ENCODE measurements around the gene CHCHD10. TPM values are rescaled to one million over a fixed set of nuclear protein-coding genes. Genes with fewer than 3 reads are reported as not detected.
"Not testable (repeated sequence)": the region's sequence is repeated elsewhere in the genome, so short reads cannot be mapped to it uniquely, and the experiment has no call there.

The CHCHD10 gene
- total and polyA plus RNA-seq, 9 donors = 36.7 to 78.7 (median 49.6) TPM

GRCh38 chr22:23737696-23738095 lies 30.1 kb downstream of the CHCHD10 start:
- Histone ChIP-seq H3K4me3 (ENCODE audit: low read length) (no peak overlapping the region), H3K36me3 (ENCODE audit: control insufficient read depth, insufficient read depth, low read length) (peaks cover 15% of the 10 kb centered on the region), H3K27me3 (ENCODE audit: control insufficient read depth, insufficient read depth, low read length) (no peaks in the 10 kb centered on the region), H3K4me1 (ENCODE audit: control insufficient read depth, insufficient read depth, low read length) (peaks cover 6% of the 10 kb centered on the region), H3K27ac (ENCODE audit: low read length) (no peak overlapping the region), H3K9me3 (replicated peaks; ENCODE audit: control insufficient read depth, low read depth, low read length) (no peaks in the 10 kb centered on the region)
- peak; percentile 33 for DNase-seq

GRCh38 chr22:23728108-23728507 lies 39.7 kb downstream of the CHCHD10 start:
- 63% methylated on average over 1 of the region's 4 CpGs for WGBS (ENCODE audit: insufficient coverage)

GRCh38 chr22:23722724-23723123 lies 45.0 kb downstream of the CHCHD10 start:
- DNase-seq = no peak
- WGBS (ENCODE audit: insufficient coverage) = 88% methylated on average over 2 of the region's 2 CpGs
- Histone ChIP-seq H3K27ac (ENCODE audit: low read length) (no peak overlapping the region), H3K27me3 (ENCODE audit: control insufficient read depth, insufficient read depth, low read length) (no peaks in the 10 kb centered on the region), H3K9me3 (replicated peaks; ENCODE audit: control insufficient read depth, low read depth, low read length) (no peaks in the 10 kb centered on the region), H3K4me1 (ENCODE audit: control insufficient read depth, insufficient read depth, low read length) (peaks cover 2% of the 10 kb centered on the region), H3K4me3 (ENCODE audit: low read length) (no peak overlapping the region), H3K36me3 (ENCODE audit: control insufficient read depth, insufficient read depth, low read length) (no peaks in the 10 kb centered on the region)

More at GRCh38 chr22:23728108-23728507, 39.7 kb downstream of the CHCHD10 start:
- not testable (repeated sequence) for H3K27me3 ChIP-seq (ENCODE audit: control insufficient read depth, insufficient read depth, low read length); H3K9me3 ChIP-seq (replicated peaks; ENCODE audit: control insufficient read depth, low read depth, low read length); H3K4me1 ChIP-seq (ENCODE audit: control insufficient read depth, insufficient read depth, low read length); H3K36me3 ChIP-seq (ENCODE audit: control insufficient read depth, insufficient read depth, low read length); H3K27ac ChIP-seq (ENCODE audit: low read length); H3K4me3 ChIP-seq (ENCODE audit: low read length)
- peak; percentile 37 for DNase-seq

GRCh38 chr22:23722160-23722559 lies 45.6 kb downstream of the CHCHD10 start:
- H3K27me3 ChIP-seq (ENCODE audit: control insufficient read depth, insufficient read depth, low read length) = no peaks in the 10 kb centered on the region
- WGBS (ENCODE audit: insufficient coverage) = 63% methylated on average over 1 of the region's 4 CpGs
- H3K9me3 ChIP-seq (replicated peaks; ENCODE audit: control insufficient read depth, low read depth, low read length) = no peaks in the 10 kb centered on the region
- H3K4me3 ChIP-seq (ENCODE audit: low read length) = no peak overlapping the region
- no peak for DNase-seq
- peaks cover 6% of the 10 kb centered on the region for H3K4me1 ChIP-seq (ENCODE audit: control insufficient read depth, insufficient read depth, low read length)
- H3K36me3 ChIP-seq (ENCODE audit: control insufficient read depth, insufficient read depth, low read length) = no peaks in the 10 kb centered on the region
- no peak overlapping the region for H3K27ac ChIP-seq (ENCODE audit: low read length)

- Histone ChIP-seq H3K4me3 (ENCODE audit: low read length) (no peak overlapping the region), H3K36me3 (ENCODE audit: control insufficient read depth, insufficient read depth, low read length) (no peaks in the 10 kb centered on the region), H3K27me3 (ENCODE audit: control insufficient read depth, insufficient read depth, low read length) (no peaks in the 10 kb centered on the region), H3K4me1 (ENCODE audit: control insufficient read depth, insufficient read depth, low read length) (peaks cover 12% of the 10 kb centered on the region), H3K9me3 (replicated peaks; ENCODE audit: control insufficient read depth, low read depth, low read length) (no peaks in the 10 kb centered on the region), H3K27ac (ENCODE audit: low read length) (no peak overlapping the region)
- WGBS (ENCODE audit: insufficient coverage) = no CpG with 5 or more reads among the region's 6 CpGs
- DNase-seq = no peak
These were observed 46.9 kb downstream of the CHCHD10 start for GRCh38 chr22:23720855-23721254.

- Histone ChIP-seq H3K27ac (ENCODE audit: low read length) (no peak overlapping the region), H3K4me3 (ENCODE audit: low read length) (no peak overlapping the region), H3K27me3 (ENCODE audit: control insufficient read depth, insufficient read depth, low read length) (no peaks in the 10 kb centered on the region), H3K4me1 (ENCODE audit: control insufficient read depth, insufficient read depth, low read length) (peaks cover 12% of the 10 kb centered on the region), H3K36me3 (ENCODE audit: control insufficient read depth, insufficient read depth, low read length) (peaks cover 11% of the 10 kb centered on the region), H3K9me3 (replicated peaks; ENCODE audit: control insufficient read depth, low read depth, low read length) (no peaks in the 10 kb centered on the region)
- WGBS (ENCODE audit: insufficient coverage) = 83% methylated on average over 5 of the region's 17 CpGs
- peak; percentile 15 for DNase-seq
These were observed 49.2 kb downstream of the CHCHD10 start for GRCh38 chr22:23718371-23719165.

GRCh38 chr22:23716811-23717801 lies 50.7 kb downstream of the CHCHD10 start:
- H3K4me1 ChIP-seq (ENCODE audit: control insufficient read depth, insufficient read depth, low read length) = peaks cover 10% of the 10 kb centered on the region
- DNase-seq = peak; percentile 93
- H3K27me3 ChIP-seq (ENCODE audit: control insufficient read depth, insufficient read depth, low read length) = no peaks in the 10 kb centered on the region
- H3K4me3 ChIP-seq (ENCODE audit: low read length) = peak overlapping the region; percentile 90
- WGBS (ENCODE audit: insufficient coverage) = 1% methylated on average over 71 of the region's 84 CpGs
- no peak overlapping the region for H3K27ac ChIP-seq (ENCODE audit: low read length)
- peaks cover 24% of the 10 kb centered on the region for H3K36me3 ChIP-seq (ENCODE audit: control insufficient read depth, insufficient read depth, low read length)
- H3K9me3 ChIP-seq (replicated peaks; ENCODE audit: control insufficient read depth, low read depth, low read length) = no peaks in the 10 kb centered on the region

Other genes starting within 250 kb of the CHCHD10 start
- 0.13 TPM for gene IGLL1, start 187.7 kb downstream of the CHCHD10 start, total RNA-seq
- gene IGLL1, start 187.7 kb downstream of the CHCHD10 start, polyA plus RNA-seq (ENCODE audit: insufficient read depth in 1 of 8, insufficient read length in 8 of 8, low replicate concordance in 1 of 8) = 1 to 10 TPM in 2 of 8 donors, under 1 TPM in 6; 0.32 to 1.7 (median 0.85) TPM
- 0.71 TPM for gene DRICH1, start 135.7 kb downstream of the CHCHD10 start, total RNA-seq
- 1 to 10 TPM in 1 of 8 donors, under 1 TPM in 7; 0.43 to 1.1 (median 0.48) TPM for gene DRICH1, start 135.7 kb downstream of the CHCHD10 start, polyA plus RNA-seq (ENCODE audit: insufficient read depth in 1 of 8, insufficient read length in 8 of 8, low replicate concordance in 1 of 8)
- 0.13 TPM for gene RGL4, start 77.0 kb downstream of the CHCHD10 start, total RNA-seq
- gene RGL4, start 77.0 kb downstream of the CHCHD10 start, polyA plus RNA-seq (ENCODE audit: insufficient read depth in 1 of 8, insufficient read length in 8 of 8, low replicate concordance in 1 of 8) = 1 to 10 TPM in 7 of 8 donors, under 1 TPM in 1; 0.84 to 2.4 (median 1.4) TPM
- 5.2 TPM for gene ZNF70, start 16.9 kb downstream of the CHCHD10 start, total RNA-seq
- 1 to 10 TPM; 3.9 to 6.9 (median 4.9) TPM for gene ZNF70, start 16.9 kb downstream of the CHCHD10 start, polyA plus RNA-seq (ENCODE audit: insufficient read depth in 1 of 8, insufficient read length in 8 of 8, low replicate concordance in 1 of 8)
- 0.40 TPM for gene VPREB3, start 13.5 kb downstream of the CHCHD10 start, total RNA-seq
- gene VPREB3, start 13.5 kb downstream of the CHCHD10 start, polyA plus RNA-seq (ENCODE audit: insufficient read depth in 1 of 8, insufficient read length in 8 of 8, low replicate concordance in 1 of 8) = 1 to 10 TPM in 5 of 8 donors, under 1 TPM in 2, not detected in 1; 0.60 to 2.1 (median 1.1) TPM
- gene C22orf15, start 5.0 kb downstream of the CHCHD10 start, total RNA-seq = 0.66 TPM
- gene C22orf15, start 5.0 kb downstream of the CHCHD10 start, polyA plus RNA-seq (ENCODE audit: insufficient read depth in 1 of 8, insufficient read length in 8 of 8, low replicate concordance in 1 of 8) = under 1 TPM; 0.14 to 0.65 (median 0.43) TPM
- 8.9 TPM for gene MMP11, start 4.9 kb upstream of the CHCHD10 start, total RNA-seq
- gene MMP11, start 4.9 kb upstream of the CHCHD10 start, polyA plus RNA-seq (ENCODE audit: insufficient read depth in 1 of 8, insufficient read length in 8 of 8, low replicate concordance in 1 of 8) = 10 to 100 TPM in 5 of 8 donors, 1 to 10 TPM in 3; 5.6 to 16.8 (median 12.1) TPM
- gene SMARCB1, start 19.0 kb upstream of the CHCHD10 start, total RNA-seq = 43.0 TPM
- gene SMARCB1, start 19.0 kb upstream of the CHCHD10 start, polyA plus RNA-seq (ENCODE audit: insufficient read depth in 1 of 8, insufficient read length in 8 of 8, low replicate concordance in 1 of 8) = 100 to 1,000 TPM in 2 of 8 donors, 10 to 100 TPM in 6; 62.4 to 114 (median 84.7) TPM
- gene DERL3, start 71.0 kb upstream of the CHCHD10 start, total RNA-seq = 0.62 TPM
- 1 to 10 TPM in 6 of 8 donors, under 1 TPM in 2; 0.76 to 1.8 (median 1.5) TPM for gene DERL3, start 71.0 kb upstream of the CHCHD10 start, polyA plus RNA-seq (ENCODE audit: insufficient read depth in 1 of 8, insufficient read length in 8 of 8, low replicate concordance in 1 of 8)
- 6.2 TPM for gene SLC2A11, start 89.9 kb upstream of the CHCHD10 start, total RNA-seq
- gene SLC2A11, start 89.9 kb upstream of the CHCHD10 start, polyA plus RNA-seq (ENCODE audit: insufficient read depth in 1 of 8, insufficient read length in 8 of 8, low replicate concordance in 1 of 8) = 1 to 10 TPM; 2.8 to 8.4 (median 6.1) TPM
- gene MIF, start 126.4 kb upstream of the CHCHD10 start, total RNA-seq = 179 TPM
- gene MIF, start 126.4 kb upstream of the CHCHD10 start, polyA plus RNA-seq (ENCODE audit: insufficient read depth in 1 of 8, insufficient read length in 8 of 8, low replicate concordance in 1 of 8) = 100 to 1,000 TPM; 123 to 209 (median 180) TPM
- 4.5 TPM for gene GSTT2B, start 193.2 kb upstream of the CHCHD10 start, total RNA-seq
- 10 to 100 TPM in 2 of 8 donors, 1 to 10 TPM in 6; 1.4 to 44.5 (median 6.5) TPM for gene GSTT2B, start 193.2 kb upstream of the CHCHD10 start, polyA plus RNA-seq (ENCODE audit: insufficient read depth in 1 of 8, insufficient read length in 8 of 8, low replicate concordance in 1 of 8)
- gene DDTL, start 198.9 kb upstream of the CHCHD10 start, total RNA-seq = 0.80 TPM
- 1 to 10 TPM; 2.9 to 6.5 (median 4.1) TPM for gene DDTL, start 198.9 kb upstream of the CHCHD10 start, polyA plus RNA-seq (ENCODE audit: insufficient read depth in 1 of 8, insufficient read length in 8 of 8, low replicate concordance in 1 of 8)
- 70.3 TPM for gene DDT, start 206.5 kb upstream of the CHCHD10 start, total RNA-seq
- 10 to 100 TPM; 39.8 to 78.8 (median 58.3) TPM for gene DDT, start 206.5 kb upstream of the CHCHD10 start, polyA plus RNA-seq (ENCODE audit: insufficient read depth in 1 of 8, insufficient read length in 8 of 8, low replicate concordance in 1 of 8)
- 0.18 TPM for gene GSTT2, start 212.2 kb upstream of the CHCHD10 start, total RNA-seq
- 1 to 10 TPM in 4 of 8 donors, under 1 TPM in 3, not detected in 1; 0.28 to 2.0 (median 1.0) TPM for gene GSTT2, start 212.2 kb upstream of the CHCHD10 start, polyA plus RNA-seq (ENCODE audit: insufficient read depth in 1 of 8, insufficient read length in 8 of 8, low replicate concordance in 1 of 8)
- gene GSTT4, start 237.5 kb upstream of the CHCHD10 start, total RNA-seq = not detected
- under 1 TPM in 1 of 8 donors, not detected in 7; 0.12 TPM for gene GSTT4, start 237.5 kb upstream of the CHCHD10 start, polyA plus RNA-seq (ENCODE audit: insufficient read depth in 1 of 8, insufficient read length in 8 of 8, low replicate concordance in 1 of 8)
- gene CABIN1, start 243.3 kb upstream of the CHCHD10 start, total RNA-seq = 24.4 TPM
- 10 to 100 TPM; 25.9 to 38.2 (median 30.1) TPM for gene CABIN1, start 243.3 kb upstream of the CHCHD10 start, polyA plus RNA-seq (ENCODE audit: insufficient read depth in 1 of 8, insufficient read length in 8 of 8, low replicate concordance in 1 of 8)